Parathyroid adenoma (tissue), 2 donors: Measurements from ENCODE around the gene CCT3.

Experiments used
- H2AFZ ChIP-seq: fragments of 300-600 bp; sonication (generic); one replicate; pipeline ENCODE4 v1.7.0; 2017; ENCODE audit warnings: antibody characterized with exemption, mild to moderate bottlenecking
- H3K27ac ChIP-seq: fragments of 300-600 bp; sonication (generic); one replicate; pipeline ENCODE4 v1.7.0; 2017
- H3K27me3 ChIP-seq: fragments of 300-600 bp; sonication (generic); one replicate; pipeline ENCODE4 v1.7.0; 2017; ENCODE audit warnings: low read length; ENCODE audit not compliant: control insufficient read depth, insufficient read depth
- H3K36me3 ChIP-seq: fragments of 300-600 bp; sonication (generic); one replicate; pipeline ENCODE4 v1.7.0; 2017; ENCODE audit warnings: low read length; ENCODE audit not compliant: control insufficient read depth, insufficient read depth
- H3K4me1 ChIP-seq: fragments of 300-600 bp; sonication (generic); one replicate; pipeline ENCODE4 v1.7.0; 2017; ENCODE audit warnings: control low read depth
- H3K4me2 ChIP-seq: fragments of 300-600 bp; sonication (generic); one replicate; pipeline ENCODE4 v1.7.0; 2017; ENCODE audit warnings: low read length
- H3K4me3 ChIP-seq: fragments of 300-600 bp; sonication (generic); one replicate; pipeline ENCODE4 v1.7.0; 2017; ENCODE audit warnings: low read depth, low read length
- H3K79me2 ChIP-seq: fragments of 300-600 bp; sonication (generic); one replicate; pipeline ENCODE4 v1.7.0; 2017; ENCODE audit warnings: control low read depth
- H3K9ac ChIP-seq: fragments of 300-600 bp; sonication (generic); one replicate; pipeline ENCODE4 v1.7.0; 2017; ENCODE audit warnings: mild to moderate bottlenecking
- H3K9me3 ChIP-seq: fragments of 300-600 bp; sonication (generic); one replicate; pipeline ENCODE4 v1.7.0; 2017; ENCODE audit warnings: low read length; ENCODE audit not compliant: control insufficient read depth
- CTCF ChIP-seq: fragments of 300-600 bp; sonication (generic); IDR thresholded peaks from one replicate; pipeline ENCODE4 v1.7.0; 2017; ENCODE audit warnings: antibody characterized with exemption, mild to moderate bottlenecking
- donor health status: primary hyperparathyroidism.

Gene CCT3

GRCh38 chr1:156259805-156260204, 78.3 kb downstream of the CCT3 start:
- no peaks in the 10 kb centered on the region for H3K4me1 ChIP-seq
- no peak overlapping the region for H3K9ac ChIP-seq
- no peak overlapping the region for H3K4me3 ChIP-seq
- H3K27ac ChIP-seq, result no peak overlapping the region
- no peaks in the 10 kb centered on the region for H3K36me3 ChIP-seq
- no peaks in the 10 kb centered on the region for H3K27me3 ChIP-seq
- H3K9me3 ChIP-seq, result no peaks in the 10 kb centered on the region
- no peak overlapping the region for H2AFZ ChIP-seq
- TF ChIP-seq CTCF, result no peak
- no peaks in the 10 kb centered on the region for H3K79me2 ChIP-seq
- no peak overlapping the region for H3K4me2 ChIP-seq
